VCaP (cell line): ENCODE data around the gene PPP1R14C.

Experiments
- H3K27ac ChIP-seq: fragments of 450-650 bp; 2 replicates; pipeline ENCODE4 v1.5.1; 2017
- CTCF ChIP-seq: fragments of 450-650 bp; conservative IDR thresholded peaks from 2 replicates; pipeline ENCODE4 v1.5.1; 2017; ENCODE audit warnings: mild to moderate bottlenecking, moderate library complexity

The PPP1R14C gene

GRCh38 chr6:150211700-150212511 lies 69.1 kb downstream of the PPP1R14C start:
- TF ChIP-seq CTCF = no peak
- H3K27ac ChIP-seq = no peak overlapping the region

- no peak overlapping the region for H3K27ac ChIP-seq
- no peak for TF ChIP-seq CTCF
Measured at GRCh38 chr6:150212778-150213177, 69.9 kb downstream of the PPP1R14C start.

- TF ChIP-seq CTCF = no peak
- no peak overlapping the region for H3K27ac ChIP-seq
Measured at GRCh38 chr6:150213301-150213700, 70.5 kb downstream of the PPP1R14C start.

GRCh38 chr6:150214310-150214709 lies 71.5 kb downstream of the PPP1R14C start:
- no peak for TF ChIP-seq CTCF
- no peak overlapping the region for H3K27ac ChIP-seq

GRCh38 chr6:150220634-150221551 lies 78.0 kb downstream of the PPP1R14C start:
- TF ChIP-seq CTCF = no peak
- no peak overlapping the region for H3K27ac ChIP-seq

GRCh38 chr6:150224820-150225219 lies 82.0 kb downstream of the PPP1R14C start:
- no peak for TF ChIP-seq CTCF
- no peak overlapping the region for H3K27ac ChIP-seq

GRCh38 chr6:150227281-150227680 lies 84.4 kb downstream of the PPP1R14C start:
- no peak for TF ChIP-seq CTCF
- no peak overlapping the region for H3K27ac ChIP-seq
